GM23338 (cell line): ENCODE results near the gene CCNY. TPM values are rescaled to one million over a fixed set of nuclear protein-coding genes. Genes with fewer than 3 reads are reported as not detected.

ENCODE experiments used
- ATAC-seq: fragments of 200-7000 bp; cut with Tn5 transposase; 3 replicates; pipeline ENCODE4 v1.9.1; 2020
- DNase-seq: peaks from one replicate; pipeline ENCODE4 v3.0.0-alpha.2; 2015; ENCODE audit warnings: low spot score
- H2AFZ ChIP-seq: fragments of 200-600 bp; sonication (generic); 2 replicates; pipeline ENCODE4 v1.8.0; 2016; ENCODE audit warnings: antibody characterized with exemption, mild to moderate bottlenecking, moderate library complexity
- H3F3A ChIP-seq: fragments of 200-600 bp; sonication (generic); replicated peaks from 2 replicates; pipeline ENCODE4 v1.8.0; 2017; ENCODE audit warnings: antibody characterized with exemption, mixed run types, low read depth
- H3K27ac ChIP-seq: fragments of 200-600 bp; sonication (generic); 2 replicates; pipeline ENCODE4 v1.6.1; 2016; ENCODE audit warnings: low read depth
- H3K27me3 ChIP-seq: fragments of 200-600 bp; sonication (generic); 2 replicates; pipeline ENCODE4 v1.8.0; 2016; ENCODE audit warnings: mild to moderate bottlenecking, mixed run types, moderate library complexity; ENCODE audit not compliant: insufficient read depth
- H3K36me3 ChIP-seq: fragments of 200-600 bp; sonication (generic); 2 replicates; pipeline ENCODE4 v1.8.0; 2016; ENCODE audit warnings: mild to moderate bottlenecking; ENCODE audit not compliant: insufficient read depth
- H3K4me1 ChIP-seq: fragments of 200-600 bp; sonication (generic); 2 replicates; pipeline ENCODE4 v1.8.0; 2016; ENCODE audit warnings: mild to moderate bottlenecking, moderate library complexity; ENCODE audit not compliant: insufficient read depth
- H3K4me2 ChIP-seq: fragments of 200-600 bp; sonication (generic); 2 replicates; pipeline ENCODE4 v1.7.1; 2017; ENCODE audit warnings: mixed run types
- H3K4me3 ChIP-seq: fragments of 200-600 bp; sonication (generic); 2 replicates; pipeline ENCODE4 v1.6.1; 2016; ENCODE audit warnings: mixed run types
- H3K79me2 ChIP-seq: fragments of 200-600 bp; sonication (generic); replicated peaks from 2 replicates; pipeline ENCODE4 v1.8.0; 2017; ENCODE audit warnings: mild to moderate bottlenecking; ENCODE audit not compliant: insufficient read depth
- H3K9me2 ChIP-seq: fragments of 200-600 bp; sonication (generic); 2 replicates; pipeline ENCODE4 v1.8.0; 2017; ENCODE audit not compliant: insufficient read depth
- H4K20me1 ChIP-seq: fragments of 200-600 bp; sonication (generic); replicated peaks from 2 replicates; pipeline ENCODE4 v1.8.0; 2017; ENCODE audit warnings: mild to moderate bottlenecking; ENCODE audit not compliant: insufficient read depth
- H3K27ac Mint-ChIP-seq: 2 replicates; pipeline ENCODE4 v1.8.0; 2020; ENCODE audit warnings: inconsistent platforms, mild to moderate bottlenecking, moderate library complexity, mixed read lengths
- H3K27me3 Mint-ChIP-seq: 3 replicates; pipeline ENCODE4 v1.8.0; 2022; ENCODE audit warnings: low read depth, mild to moderate bottlenecking, moderate library complexity, mixed read lengths, inconsistent platforms; ENCODE audit not compliant: insufficient read depth, poor library complexity
- H3K36me3 Mint-ChIP-seq: 3 replicates; pipeline ENCODE4 v1.8.0; 2021; ENCODE audit warnings: low read depth, mild to moderate bottlenecking, inconsistent platforms, moderate library complexity, mixed read lengths
- H3K4me1 Mint-ChIP-seq: 3 replicates; pipeline ENCODE4 v1.8.0; 2020; ENCODE audit warnings: mild to moderate bottlenecking, inconsistent platforms, mixed read lengths
- H3K4me3 Mint-ChIP-seq: 3 replicates; pipeline ENCODE4 v1.8.0; 2021; ENCODE audit warnings: moderate library complexity, mild to moderate bottlenecking, inconsistent platforms, mixed read lengths
- H3K9me3 Mint-ChIP-seq: 3 replicates; pipeline ENCODE4 v1.8.0; 2020; ENCODE audit warnings: moderate library complexity, mild to moderate bottlenecking, inconsistent platforms, mixed read lengths
- CREB1 ChIP-seq: fragments of 250-450 bp; sonication (Bioruptor Pico); IDR thresholded peaks from 2 replicates; pipeline ENCODE4 v1.5.0; 2020; ENCODE audit warnings: low read depth, mild to moderate bottlenecking, moderate library complexity
- EZH2 ChIP-seq: fragments of 200-600 bp; sonication (generic); IDR thresholded peaks from one replicate; pipeline ENCODE4 v1.8.0; 2017; ENCODE audit warnings: antibody characterized with exemption, mild to moderate bottlenecking, low read depth; ENCODE audit not compliant: unreplicated experiment
- EZH2phosphoT487 ChIP-seq: fragments of 200-600 bp; sonication (generic); IDR thresholded peaks from one replicate; pipeline ENCODE4 v1.8.1; 2018; ENCODE audit warnings: antibody characterized with exemption; ENCODE audit not compliant: unreplicated experiment
- JUNB ChIP-seq: IDR thresholded peaks from one replicate; pipeline ENCODE4 v1.6.1; 2016; ENCODE audit warnings: antibody characterized with exemption; ENCODE audit not compliant: unreplicated experiment
- NANOG ChIP-seq: IDR thresholded peaks from 2 replicates; pipeline ENCODE4 v1.6.1; 2016; ENCODE audit warnings: antibody characterized with exemption, borderline replicate concordance
- POLR2AphosphoS5 ChIP-seq: IDR thresholded peaks from 2 replicates; pipeline ENCODE4 v1.6.1; 2016; ENCODE audit warnings: antibody characterized with exemption, low read depth
- STAT1 ChIP-seq: IDR thresholded peaks from one replicate; pipeline ENCODE4 v1.6.1; 2016; ENCODE audit warnings: antibody characterized with exemption; ENCODE audit not compliant: unreplicated experiment
- ZNF114 ChIP-seq: fragments of 250-450 bp; sonication (Bioruptor Pico); IDR thresholded peaks from 2 replicates; pipeline ENCODE4 v1.5.0; 2020; ENCODE audit warnings: mild to moderate bottlenecking, moderate library complexity
- ZNF331 ChIP-seq: fragments of 250-450 bp; sonication (Bioruptor Pico); IDR thresholded peaks from 2 replicates; pipeline ENCODE4 v1.5.0; 2020; ENCODE audit warnings: low read depth, mild to moderate bottlenecking, moderate library complexity
- polyA plus RNA-seq: library from polyadenylated mRNA; unstranded; fragments of >200 nt; fragmentation: Nextera tagmentation; extraction: Ambion mirVana; gene quantifications from 2 replicates; pipeline ENCODE4 v1.2.1, GENCODE V29; 2016
- total RNA-seq: library from RNA; depleted of rRNA; stranded (reverse); fragments of >200 nt; shearing (Covaris generic); gene quantifications from 2 replicates; pipeline ENCODE4 v1.2.3, GENCODE V29; 2014
- TF ChIP-seq, protein P1 (sequence below): fragments of 250-450 bp; sonication (Bioruptor Pico); IDR thresholded peaks from 2 replicates; pipeline ENCODE4 v1.5.0; 2020; ENCODE audit warnings: mild to moderate bottlenecking, moderate library complexity
- TF ChIP-seq, protein P2 (sequence below): IDR thresholded peaks from 2 replicates; pipeline ENCODE4 v1.6.1; 2016; ENCODE audit warnings: antibody characterized with exemption
- TF ChIP-seq, protein P3 (sequence below): IDR thresholded peaks from one replicate; pipeline ENCODE4 v1.6.1; 2018; ENCODE audit warnings: antibody characterized with exemption; ENCODE audit not compliant: unreplicated experiment
- TF ChIP-seq, protein P4 (sequence below), 2 experiments: fragments of 200-600 bp in 1 of 2; sonication (generic) in 1 of 2; conservative IDR thresholded peaks; 2 replicates each; pipeline versions ENCODE4 v1.5.1 to v1.6.1; 2016 to 2017; ENCODE audit warnings: antibody characterized with exemption in 2 of 2, low read depth in 2 of 2, mild to moderate bottlenecking in 2 of 2, moderate library complexity in 1 of 2

CCNY gene
- total and polyA plus RNA-seq, 2 experiments from 2014 or later, result 14.2 to 29.0 TPM

DNA sequence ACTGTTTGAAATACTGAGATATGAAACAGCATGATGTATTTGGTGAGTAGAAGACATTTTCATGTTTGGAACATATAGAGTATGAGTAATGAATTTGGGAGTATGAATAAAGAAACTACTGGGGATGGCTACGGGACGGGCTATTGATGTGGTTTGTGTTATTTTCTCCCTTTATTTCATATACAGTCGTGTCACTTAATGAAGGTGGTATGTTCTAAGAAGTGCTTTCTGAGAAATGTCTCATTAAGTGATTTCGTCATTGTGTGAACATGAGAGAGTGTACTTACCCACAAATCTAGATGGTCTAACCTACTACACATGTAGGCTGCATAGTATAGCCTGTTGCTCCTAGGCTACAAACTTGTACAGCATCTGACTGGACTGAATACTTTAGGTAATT, 106.3 kb downstream of the CCNY start:
- Histone ChIP-seq H4K20me1 (no peaks in the 10 kb centered on the region), H3K4me3 (no peak overlapping the region), H3K27ac (no peak overlapping the region), H3K4me2 (no peak overlapping the region), H3K4me1 (peaks cover 3% of the 10 kb centered on the region), H3F3A (no peaks in the 10 kb centered on the region), H3K27me3 (no peaks in the 10 kb centered on the region), H3K36me3 (peaks cover 14% of the 10 kb centered on the region; the same call in 1 of the 2 replicates), H3K9me2 (peaks cover 3% of the 10 kb centered on the region; the same call in 1 of the 2 replicates), H2AFZ (no peak overlapping the region), H3K79me2 (peaks cover 100% of the 10 kb centered on the region)
- Mint-ChIP-seq H3K36me3 (peaks cover 41% of the 10 kb centered on the region), H3K4me1 (peaks cover 4% of the 10 kb centered on the region), H3K27me3 (peaks cover 3% of the 10 kb centered on the region), H3K9me3 (peaks cover 50% of the 10 kb centered on the region), H3K4me3 (no peak overlapping the region), H3K27ac (no peak overlapping the region)
- ATAC-seq (no peak), DNase-seq (no peak)
- TF ChIP-seq, protein P1, sequence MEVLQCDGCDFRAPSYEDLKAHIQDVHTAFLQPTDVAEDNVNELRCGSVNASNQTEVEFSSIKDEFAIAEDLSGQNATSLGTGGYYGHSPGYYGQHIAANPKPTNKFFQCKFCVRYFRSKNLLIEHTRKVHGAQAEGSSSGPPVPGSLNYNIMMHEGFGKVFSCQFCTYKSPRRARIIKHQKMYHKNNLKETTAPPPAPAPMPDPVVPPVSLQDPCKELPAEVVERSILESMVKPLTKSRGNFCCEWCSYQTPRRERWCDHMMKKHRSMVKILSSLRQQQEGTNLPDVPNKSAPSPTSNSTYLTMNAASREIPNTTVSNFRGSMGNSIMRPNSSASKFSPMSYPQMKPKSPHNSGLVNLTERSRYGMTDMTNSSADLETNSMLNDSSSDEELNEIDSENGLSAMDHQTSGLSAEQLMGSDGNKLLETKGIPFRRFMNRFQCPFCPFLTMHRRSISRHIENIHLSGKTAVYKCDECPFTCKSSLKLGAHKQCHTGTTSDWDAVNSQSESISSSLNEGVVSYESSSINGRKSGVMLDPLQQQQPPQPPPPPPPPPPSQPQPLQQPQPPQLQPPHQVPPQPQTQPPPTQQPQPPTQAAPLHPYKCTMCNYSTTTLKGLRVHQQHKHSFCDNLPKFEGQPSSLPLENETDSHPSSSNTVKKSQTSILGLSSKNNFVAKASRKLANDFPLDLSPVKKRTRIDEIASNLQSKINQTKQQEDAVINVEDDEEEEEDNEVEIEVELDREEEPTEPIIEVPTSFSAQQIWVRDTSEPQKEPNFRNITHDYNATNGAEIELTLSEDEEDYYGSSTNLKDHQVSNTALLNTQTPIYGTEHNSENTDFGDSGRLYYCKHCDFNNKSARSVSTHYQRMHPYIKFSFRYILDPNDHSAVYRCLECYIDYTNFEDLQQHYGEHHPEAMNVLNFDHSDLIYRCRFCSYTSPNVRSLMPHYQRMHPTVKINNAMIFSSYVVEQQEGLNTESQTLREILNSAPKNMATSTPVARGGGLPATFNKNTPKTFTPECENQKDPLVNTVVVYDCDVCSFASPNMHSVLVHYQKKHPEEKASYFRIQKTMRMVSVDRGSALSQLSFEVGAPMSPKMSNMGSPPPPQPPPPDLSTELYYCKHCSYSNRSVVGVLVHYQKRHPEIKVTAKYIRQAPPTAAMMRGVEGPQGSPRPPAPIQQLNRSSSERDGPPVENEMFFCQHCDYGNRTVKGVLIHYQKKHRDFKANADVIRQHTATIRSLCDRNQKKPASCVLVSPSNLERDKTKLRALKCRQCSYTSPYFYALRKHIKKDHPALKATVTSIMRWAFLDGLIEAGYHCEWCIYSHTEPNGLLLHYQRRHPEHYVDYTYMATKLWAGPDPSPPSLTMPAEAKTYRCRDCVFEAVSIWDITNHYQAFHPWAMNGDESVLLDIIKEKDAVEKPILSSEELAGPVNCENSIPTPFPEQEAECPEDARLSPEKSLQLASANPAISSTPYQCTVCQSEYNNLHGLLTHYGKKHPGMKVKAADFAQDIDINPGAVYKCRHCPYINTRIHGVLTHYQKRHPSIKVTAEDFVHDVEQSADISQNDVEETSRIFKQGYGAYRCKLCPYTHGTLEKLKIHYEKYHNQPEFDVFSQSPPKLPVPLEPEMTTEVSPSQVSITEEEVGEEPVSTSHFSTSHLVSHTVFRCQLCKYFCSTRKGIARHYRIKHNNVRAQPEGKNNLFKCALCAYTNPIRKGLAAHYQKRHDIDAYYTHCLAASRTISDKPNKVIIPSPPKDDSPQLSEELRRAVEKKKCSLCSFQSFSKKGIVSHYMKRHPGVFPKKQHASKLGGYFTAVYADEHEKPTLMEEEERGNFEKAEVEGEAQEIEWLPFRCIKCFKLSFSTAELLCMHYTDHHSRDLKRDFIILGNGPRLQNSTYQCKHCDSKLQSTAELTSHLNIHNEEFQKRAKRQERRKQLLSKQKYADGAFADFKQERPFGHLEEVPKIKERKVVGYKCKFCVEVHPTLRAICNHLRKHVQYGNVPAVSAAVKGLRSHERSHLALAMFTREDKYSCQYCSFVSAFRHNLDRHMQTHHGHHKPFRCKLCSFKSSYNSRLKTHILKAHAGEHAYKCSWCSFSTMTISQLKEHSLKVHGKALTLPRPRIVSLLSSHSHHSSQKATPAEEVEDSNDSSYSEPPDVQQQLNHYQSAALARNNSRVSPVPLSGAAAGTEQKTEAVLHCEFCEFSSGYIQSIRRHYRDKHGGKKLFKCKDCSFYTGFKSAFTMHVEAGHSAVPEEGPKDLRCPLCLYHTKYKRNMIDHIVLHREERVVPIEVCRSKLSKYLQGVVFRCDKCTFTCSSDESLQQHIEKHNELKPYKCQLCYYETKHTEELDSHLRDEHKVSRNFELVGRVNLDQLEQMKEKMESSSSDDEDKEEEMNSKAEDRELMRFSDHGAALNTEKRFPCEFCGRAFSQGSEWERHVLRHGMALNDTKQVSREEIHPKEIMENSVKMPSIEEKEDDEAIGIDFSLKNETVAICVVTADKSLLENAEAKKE (CRISPR knock-in tag), result no peak
- TF ChIP-seq, protein P2, sequence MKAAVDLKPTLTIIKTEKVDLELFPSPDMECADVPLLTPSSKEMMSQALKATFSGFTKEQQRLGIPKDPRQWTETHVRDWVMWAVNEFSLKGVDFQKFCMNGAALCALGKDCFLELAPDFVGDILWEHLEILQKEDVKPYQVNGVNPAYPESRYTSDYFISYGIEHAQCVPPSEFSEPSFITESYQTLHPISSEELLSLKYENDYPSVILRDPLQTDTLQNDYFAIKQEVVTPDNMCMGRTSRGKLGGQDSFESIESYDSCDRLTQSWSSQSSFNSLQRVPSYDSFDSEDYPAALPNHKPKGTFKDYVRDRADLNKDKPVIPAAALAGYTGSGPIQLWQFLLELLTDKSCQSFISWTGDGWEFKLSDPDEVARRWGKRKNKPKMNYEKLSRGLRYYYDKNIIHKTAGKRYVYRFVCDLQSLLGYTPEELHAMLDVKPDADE, result no peak
- TF ChIP-seq CREB1 (CRISPR knock-in tag) (no peak), POLR2AphosphoS5 (no peak), NANOG (no peak), JUNB (no peak), EZH2phosphoT487 (no peak), EZH2 (no peak), STAT1 (no peak), ZNF331 (no peak), ZNF114 (CRISPR knock-in tag) (no peak)
- TF ChIP-seq, protein P3, sequence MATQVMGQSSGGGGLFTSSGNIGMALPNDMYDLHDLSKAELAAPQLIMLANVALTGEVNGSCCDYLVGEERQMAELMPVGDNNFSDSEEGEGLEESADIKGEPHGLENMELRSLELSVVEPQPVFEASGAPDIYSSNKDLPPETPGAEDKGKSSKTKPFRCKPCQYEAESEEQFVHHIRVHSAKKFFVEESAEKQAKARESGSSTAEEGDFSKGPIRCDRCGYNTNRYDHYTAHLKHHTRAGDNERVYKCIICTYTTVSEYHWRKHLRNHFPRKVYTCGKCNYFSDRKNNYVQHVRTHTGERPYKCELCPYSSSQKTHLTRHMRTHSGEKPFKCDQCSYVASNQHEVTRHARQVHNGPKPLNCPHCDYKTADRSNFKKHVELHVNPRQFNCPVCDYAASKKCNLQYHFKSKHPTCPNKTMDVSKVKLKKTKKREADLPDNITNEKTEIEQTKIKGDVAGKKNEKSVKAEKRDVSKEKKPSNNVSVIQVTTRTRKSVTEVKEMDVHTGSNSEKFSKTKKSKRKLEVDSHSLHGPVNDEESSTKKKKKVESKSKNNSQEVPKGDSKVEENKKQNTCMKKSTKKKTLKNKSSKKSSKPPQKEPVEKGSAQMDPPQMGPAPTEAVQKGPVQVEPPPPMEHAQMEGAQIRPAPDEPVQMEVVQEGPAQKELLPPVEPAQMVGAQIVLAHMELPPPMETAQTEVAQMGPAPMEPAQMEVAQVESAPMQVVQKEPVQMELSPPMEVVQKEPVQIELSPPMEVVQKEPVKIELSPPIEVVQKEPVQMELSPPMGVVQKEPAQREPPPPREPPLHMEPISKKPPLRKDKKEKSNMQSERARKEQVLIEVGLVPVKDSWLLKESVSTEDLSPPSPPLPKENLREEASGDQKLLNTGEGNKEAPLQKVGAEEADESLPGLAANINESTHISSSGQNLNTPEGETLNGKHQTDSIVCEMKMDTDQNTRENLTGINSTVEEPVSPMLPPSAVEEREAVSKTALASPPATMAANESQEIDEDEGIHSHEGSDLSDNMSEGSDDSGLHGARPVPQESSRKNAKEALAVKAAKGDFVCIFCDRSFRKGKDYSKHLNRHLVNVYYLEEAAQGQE, result no peak
- TF ChIP-seq, protein P4, sequence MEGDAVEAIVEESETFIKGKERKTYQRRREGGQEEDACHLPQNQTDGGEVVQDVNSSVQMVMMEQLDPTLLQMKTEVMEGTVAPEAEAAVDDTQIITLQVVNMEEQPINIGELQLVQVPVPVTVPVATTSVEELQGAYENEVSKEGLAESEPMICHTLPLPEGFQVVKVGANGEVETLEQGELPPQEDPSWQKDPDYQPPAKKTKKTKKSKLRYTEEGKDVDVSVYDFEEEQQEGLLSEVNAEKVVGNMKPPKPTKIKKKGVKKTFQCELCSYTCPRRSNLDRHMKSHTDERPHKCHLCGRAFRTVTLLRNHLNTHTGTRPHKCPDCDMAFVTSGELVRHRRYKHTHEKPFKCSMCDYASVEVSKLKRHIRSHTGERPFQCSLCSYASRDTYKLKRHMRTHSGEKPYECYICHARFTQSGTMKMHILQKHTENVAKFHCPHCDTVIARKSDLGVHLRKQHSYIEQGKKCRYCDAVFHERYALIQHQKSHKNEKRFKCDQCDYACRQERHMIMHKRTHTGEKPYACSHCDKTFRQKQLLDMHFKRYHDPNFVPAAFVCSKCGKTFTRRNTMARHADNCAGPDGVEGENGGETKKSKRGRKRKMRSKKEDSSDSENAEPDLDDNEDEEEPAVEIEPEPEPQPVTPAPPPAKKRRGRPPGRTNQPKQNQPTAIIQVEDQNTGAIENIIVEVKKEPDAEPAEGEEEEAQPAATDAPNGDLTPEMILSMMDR (conservative IDR thresholded peaks at IDR 0.05; ENCODE audit: low read depth in 2 of 2), result no peak
